ENCODE data around the gene TMEM163.

Gene TMEM163

GRCh38 chr2:134438371-134438770 is 280.4 kb downstream of the TMEM163 start:
- DNase-seq (ENCODE audit: low read depth in 2 of 2): no peak

DNA sequence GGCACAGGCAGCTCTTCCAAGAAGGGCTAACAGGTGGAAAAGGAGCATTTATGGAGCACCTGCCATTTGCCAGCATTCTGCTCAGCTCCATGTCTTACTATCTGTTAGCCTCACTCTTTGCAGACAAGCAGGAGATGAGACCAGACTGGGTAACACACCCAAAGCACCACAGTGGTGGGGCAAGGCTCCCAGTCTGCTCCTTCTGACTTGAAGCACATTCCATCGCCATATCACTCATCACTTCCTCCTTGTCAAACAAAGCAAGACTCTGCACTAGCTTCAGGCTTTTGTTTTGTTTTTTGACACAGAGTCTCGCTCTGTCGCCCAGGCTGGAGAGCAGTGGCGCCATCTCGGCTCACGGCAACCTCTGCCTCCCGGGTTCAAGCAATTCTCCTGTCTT is 282.1 kb downstream of the TMEM163 start:
- DNase-seq (ENCODE audit: low read depth in 2 of 2): no peak

DNA sequence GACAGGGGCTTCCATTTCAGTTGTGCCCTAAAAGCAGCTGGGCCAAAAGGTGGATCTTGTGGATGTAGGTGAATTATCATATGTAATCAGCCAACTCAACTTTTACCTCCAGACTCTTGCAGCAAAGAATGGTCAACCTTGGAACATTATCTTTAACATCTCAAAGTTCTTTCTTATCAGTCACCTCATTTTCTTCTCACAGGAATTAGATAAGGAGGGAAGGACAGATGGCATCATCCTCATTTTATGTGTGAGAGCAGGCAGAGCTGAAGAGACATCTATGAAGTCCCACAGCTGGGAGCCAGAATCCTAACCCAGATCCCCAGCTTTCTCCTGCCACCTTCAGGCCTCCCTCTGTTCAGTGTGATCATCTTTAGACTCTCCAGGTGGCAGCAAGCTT is 282.9 kb downstream of the TMEM163 start:
- no peak for DNase-seq (ENCODE audit: low read depth in 2 of 2)

DNA sequence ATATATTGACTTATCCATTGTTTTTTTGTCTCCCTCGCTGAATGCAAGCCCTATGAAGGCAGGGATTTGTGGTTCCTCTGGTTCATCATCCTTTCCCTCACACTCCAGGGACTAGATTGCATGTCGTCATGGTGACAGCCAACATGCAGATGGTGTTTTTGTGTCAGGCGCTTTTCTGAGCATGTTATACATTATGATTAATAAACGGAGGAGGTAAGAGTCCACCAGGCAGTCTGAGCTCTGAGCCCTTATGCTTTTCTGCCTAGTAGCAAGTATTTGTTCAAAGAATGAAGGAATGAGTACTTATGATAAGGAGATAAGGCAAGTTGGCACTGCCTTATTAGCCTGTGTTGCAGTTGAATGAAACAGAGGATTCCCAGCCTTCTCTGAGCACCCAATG is 283.3 kb downstream of the TMEM163 start:
- no peak for DNase-seq (ENCODE audit: low read depth in 2 of 2)

DNA sequence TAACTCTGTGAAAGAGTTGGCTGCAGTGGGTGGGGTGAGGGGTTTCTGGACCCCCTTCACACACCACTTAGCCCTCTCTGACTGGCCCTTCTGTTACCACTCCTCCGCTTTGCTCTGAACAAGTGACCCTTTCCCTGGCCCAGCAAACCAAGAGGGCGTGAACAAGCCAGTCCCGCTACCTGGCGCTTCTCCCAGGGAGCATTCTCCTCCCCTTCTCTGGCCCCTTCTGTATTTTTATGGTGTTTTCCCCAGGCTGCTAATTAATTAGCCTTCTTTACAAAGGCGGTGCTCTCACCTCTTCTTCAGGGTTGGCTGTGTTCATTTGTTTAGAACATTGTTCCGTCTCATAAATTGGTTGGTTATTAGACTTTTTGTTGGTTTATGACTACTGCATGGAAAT is 284.8 kb downstream of the TMEM163 start:
- DNase-seq (ENCODE audit: low read depth in 2 of 2): no peak

DNA sequence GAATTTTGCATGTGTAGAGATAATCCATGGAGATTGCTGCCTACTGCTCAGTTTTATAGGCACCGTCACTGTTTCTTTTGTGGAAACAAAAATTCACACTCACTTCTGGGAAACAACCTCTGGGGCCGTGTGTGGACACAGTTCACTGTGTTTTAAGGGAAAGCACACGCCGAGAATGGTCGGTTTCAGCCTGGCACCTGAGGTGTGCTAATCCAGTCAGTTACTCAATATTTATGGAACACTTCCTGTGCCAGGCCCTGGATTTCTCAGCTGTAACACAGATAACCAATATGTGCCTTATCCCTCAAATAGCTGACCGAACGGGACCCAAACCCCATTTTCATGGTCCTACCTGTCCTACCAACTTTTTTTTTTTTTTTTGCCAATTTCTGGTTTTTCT is 285.3 kb downstream of the TMEM163 start:
- DNase-seq (ENCODE audit: low read depth in 2 of 2): no peak

DNA sequence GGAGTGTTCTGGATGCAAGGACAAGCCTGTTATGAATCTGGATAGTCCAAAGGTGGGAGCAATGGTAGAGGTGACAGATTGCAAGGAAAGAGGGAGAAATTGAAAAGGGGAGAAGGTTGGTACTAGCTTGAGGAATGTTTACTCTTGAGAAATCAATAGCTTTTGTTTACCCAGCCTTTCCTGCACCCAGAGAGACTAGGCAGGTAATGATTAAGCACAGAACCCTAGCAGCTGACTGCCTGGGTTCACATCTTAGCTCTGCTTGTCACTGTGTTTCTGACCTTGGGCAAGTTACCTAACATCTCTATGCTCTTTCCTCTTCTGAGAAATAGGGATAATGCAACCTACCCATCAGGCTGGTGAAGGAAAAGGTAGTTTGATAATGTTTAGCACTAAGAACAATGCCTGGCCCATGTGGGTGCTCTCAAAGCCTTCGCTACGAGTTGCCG is 286.3 kb downstream of the TMEM163 start:
- DNase-seq (ENCODE audit: low read depth in 2 of 2): no peak

DNA sequence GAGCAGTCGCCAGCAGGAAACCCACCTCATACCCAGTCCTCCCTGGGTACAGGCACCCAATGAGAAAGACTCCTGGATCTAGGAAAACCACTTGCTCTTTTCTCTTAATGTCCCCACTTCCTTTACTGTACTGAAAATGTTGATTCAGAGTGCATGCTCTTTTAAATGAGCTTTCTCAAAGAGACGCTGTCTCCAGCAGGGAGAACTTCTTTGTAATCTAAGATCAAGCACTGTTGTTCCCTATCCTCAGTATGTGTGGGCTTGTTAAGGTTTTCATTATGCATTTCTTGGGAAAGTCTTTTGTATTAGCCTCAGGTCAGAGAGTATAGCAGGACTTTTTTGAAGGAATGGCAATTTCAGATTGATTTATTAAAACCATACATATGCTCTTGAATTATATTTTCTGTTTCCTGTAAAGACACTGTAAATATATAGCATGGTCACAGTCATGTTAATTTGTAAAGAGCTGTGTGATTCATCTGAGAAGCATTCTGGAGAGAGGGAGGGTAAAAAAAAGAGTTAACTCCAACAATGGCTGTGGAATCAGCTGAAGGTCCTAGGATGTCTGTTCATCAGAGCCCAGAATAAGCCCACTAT is 286.9 kb downstream of the TMEM163 start:
- DNase-seq (ENCODE audit: low read depth in 2 of 2): no peak

DNA sequence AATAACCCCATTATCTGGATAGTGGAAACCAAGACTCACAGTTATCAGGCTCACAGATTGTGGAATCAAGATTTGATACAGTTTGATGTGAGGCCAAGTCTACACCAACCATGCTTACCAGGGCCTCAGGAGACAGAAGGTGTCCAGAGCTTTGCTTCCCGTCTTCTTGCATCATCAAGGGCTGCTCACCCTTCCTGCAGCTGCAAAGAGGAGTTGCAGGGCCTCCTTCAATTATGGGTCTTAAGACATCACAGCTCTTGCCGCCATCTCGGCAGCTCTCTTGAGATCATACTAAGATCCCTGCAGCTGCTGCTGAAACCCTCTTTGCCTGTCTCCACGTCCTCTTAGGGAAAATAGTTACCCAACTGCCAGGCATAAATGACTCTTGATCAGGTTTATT is 288.9 kb downstream of the TMEM163 start:
- DNase-seq (ENCODE audit: low read depth in 2 of 2): no peak

- no peak for DNase-seq (ENCODE audit: low read depth in 2 of 2)
These were observed 292.1 kb downstream of the TMEM163 start for GRCh38 chr2:134426721-134427120.

DNA sequence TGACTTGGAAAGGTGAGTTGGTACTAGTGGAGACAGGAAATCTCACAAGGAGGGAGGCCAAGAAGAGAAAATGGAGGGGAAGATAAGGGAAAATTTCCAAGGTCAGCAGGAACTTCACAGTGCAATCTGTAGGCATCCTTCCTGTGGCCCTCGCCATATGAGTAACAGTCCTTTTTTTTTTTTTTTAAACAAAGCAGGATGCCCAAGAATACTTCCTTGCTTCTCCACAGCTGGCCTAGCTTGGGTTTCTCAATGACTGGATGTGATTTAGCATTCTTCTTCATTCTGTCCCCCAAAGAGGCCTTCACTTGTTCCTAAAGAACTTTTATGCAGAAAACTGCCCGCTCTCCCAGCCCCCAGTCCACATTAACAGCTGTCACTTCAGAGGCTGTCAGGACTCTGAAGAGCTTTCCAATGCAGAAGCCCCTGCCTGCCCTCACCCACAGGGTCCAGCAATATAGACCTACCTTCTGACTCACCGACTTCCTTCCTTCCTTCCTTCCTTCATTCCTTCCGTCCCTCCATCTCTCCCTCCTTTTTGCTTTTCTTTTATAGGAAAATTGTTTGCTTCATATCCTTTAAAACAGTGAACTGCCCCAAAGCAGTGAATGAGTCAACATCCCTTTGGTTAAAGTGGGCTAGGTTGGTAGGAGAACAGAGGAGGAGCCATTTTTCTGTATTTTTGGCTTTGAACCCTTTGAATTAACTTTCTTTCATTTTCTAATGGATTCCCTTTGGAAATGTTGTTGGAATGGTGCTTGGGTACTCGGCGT is 292.9 kb downstream of the TMEM163 start:
- no peak for DNase-seq (ENCODE audit: low read depth in 2 of 2)

GRCh38 chr2:134421556-134422328 is 297.1 kb downstream of the TMEM163 start:
- no peak for DNase-seq (ENCODE audit: low read depth in 2 of 2)

DNA sequence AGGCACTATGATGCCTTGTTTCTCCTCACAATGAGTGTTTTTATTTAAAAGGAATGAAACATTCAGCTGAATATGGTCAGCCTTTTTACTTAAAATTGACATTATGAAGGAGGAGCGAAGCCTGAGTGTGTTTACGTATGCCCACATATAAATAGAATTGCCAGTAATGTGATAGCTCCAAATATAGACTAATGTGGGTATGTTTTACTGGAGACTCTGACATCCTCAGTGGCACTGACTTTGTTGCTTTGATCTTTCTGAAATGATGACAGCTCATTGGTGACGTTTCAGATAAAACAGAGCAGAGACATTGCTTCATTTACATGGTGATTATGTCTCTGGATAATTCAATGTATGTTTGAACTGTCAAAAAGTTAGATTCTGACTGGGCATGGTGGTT is 297.9 kb downstream of the TMEM163 start:
- no peak for DNase-seq (ENCODE audit: low read depth in 2 of 2)

GRCh38 chr2:134420259-134420658 is 298.5 kb downstream of the TMEM163 start:
- DNase-seq (ENCODE audit: low read depth in 2 of 2): no peak

GRCh38 chr2:134417968-134418582 is 300.7 kb downstream of the TMEM163 start:
- DNase-seq (ENCODE audit: low read depth in 2 of 2): no peak

DNA sequence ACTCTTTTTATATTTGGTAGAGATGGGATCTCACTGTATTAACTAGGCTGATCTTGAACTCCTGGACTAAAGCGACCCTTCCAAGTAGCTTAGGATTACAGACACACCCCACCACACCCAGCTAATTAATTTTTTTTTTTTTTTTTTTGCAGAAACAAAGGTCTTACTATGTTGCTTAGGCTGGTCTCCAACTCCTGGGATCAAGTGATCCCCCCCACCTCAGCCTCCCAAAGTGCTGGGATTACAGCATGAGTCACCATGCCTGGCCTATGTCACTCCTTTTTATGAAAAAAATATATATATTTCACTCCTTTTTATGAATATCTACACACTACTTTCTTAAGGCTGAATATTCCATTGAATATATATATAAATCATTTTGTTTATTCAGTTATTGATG is 302.2 kb downstream of the TMEM163 start:
- no peak for DNase-seq (ENCODE audit: low read depth in 2 of 2)

GRCh38 chr2:134416018-134416417 is 302.8 kb downstream of the TMEM163 start:
- DNase-seq (ENCODE audit: low read depth in 2 of 2): no peak

- DNase-seq (ENCODE audit: low read depth in 2 of 2): no peak
These were observed 304.9 kb downstream of the TMEM163 start for GRCh38 chr2:134413912-134414311.

DNA sequence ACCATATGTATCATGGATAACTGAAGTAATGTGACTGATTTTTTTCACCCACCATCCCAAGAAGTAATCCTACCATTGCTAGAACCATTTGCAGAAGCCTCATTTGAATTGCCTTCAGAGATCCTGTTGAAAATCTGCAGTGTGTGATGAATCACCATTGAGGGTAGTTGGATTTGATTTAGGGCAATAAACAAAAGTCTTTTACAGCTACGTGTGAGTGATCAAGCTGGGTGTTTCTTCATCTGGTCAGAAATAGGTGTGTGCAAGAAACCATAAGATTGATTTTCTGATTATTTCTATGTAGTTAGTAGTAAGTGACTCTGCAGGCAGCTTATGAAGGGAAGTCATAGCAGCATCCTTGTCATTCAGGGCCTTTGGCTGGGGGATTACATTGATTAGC is 305.4 kb downstream of the TMEM163 start:
- DNase-seq (ENCODE audit: low read depth in 2 of 2): no peak

GRCh38 chr2:134412639-134412999 is 306.2 kb downstream of the TMEM163 start:
- DNase-seq (ENCODE audit: low read depth in 2 of 2): no peak

GRCh38 chr2:134411828-134412638 is 306.8 kb downstream of the TMEM163 start:
- peak; percentile 33 to 43 for DNase-seq (ENCODE audit: low read depth in 2 of 2)

Measured in stimulated activated CD8-positive, alpha-beta memory T cell treated with anti-CD3 and anti-CD28 coated beads, Interleukin-7, amount 100 ng/mL, for 4 hours (primary cell).